K562 (cell line): Measurements from ENCODE around the gene CNPY4. TPM values are rescaled to one million over a fixed set of nuclear protein-coding genes. Genes with fewer than 3 reads are reported as not detected.

Experiments used
- AFF4 ChIP-seq: sonication (generic); formaldehyde crosslinking; IDR thresholded peaks from 2 replicates; pipeline ENCODE4 v1.8.0; 2023; ENCODE audit warnings: mild to moderate bottlenecking, missing genetic modification reagents
- ARID3B ChIP-seq: fragments of 250-450 bp; sonication (Bioruptor Pico); IDR thresholded peaks from 2 replicates; pipeline ENCODE4 v1.4.0; 2020; ENCODE audit warnings: borderline replicate concordance
- CBX5 ChIP-seq: IDR thresholded peaks from 2 replicates; pipeline ENCODE4 v1.6.1; 2014; ENCODE audit warnings: low read depth, borderline replicate concordance
- EGR1 ChIP-seq: fragments of 450-650 bp; conservative IDR thresholded peaks from 2 replicates; pipeline ENCODE4 v1.6.1; 2017; ENCODE audit warnings: mild to moderate bottlenecking
- HNRNPL ChIP-seq: fragments of 200-400 bp; formaldehyde crosslinking; IDR thresholded peaks from 2 replicates; pipeline ENCODE4 v1.6.1; 2017; ENCODE audit warnings: low read depth, mild to moderate bottlenecking, low read length
- KDM2B ChIP-seq: fragments of 250-450 bp; sonication (Bioruptor Pico); IDR thresholded peaks from 2 replicates; pipeline ENCODE4 v1.8.0; 2021; ENCODE audit warnings: mild to moderate bottlenecking, moderate library complexity
- MTA3 ChIP-seq: fragments of 450-650 bp; formaldehyde crosslinking; IDR thresholded peaks from 2 replicates; pipeline ENCODE4 v1.6.1; 2017; ENCODE audit warnings: mild to moderate bottlenecking, borderline replicate concordance
- NCOA6 ChIP-seq: fragments of 450-650 bp; IDR thresholded peaks from 2 replicates; pipeline ENCODE4 v1.6.1; 2017; ENCODE audit warnings: mild to moderate bottlenecking
- NCOR1 ChIP-seq: fragments of 450-650 bp; IDR thresholded peaks from 2 replicates; pipeline ENCODE4 v1.6.1; 2016; ENCODE audit warnings: mild to moderate bottlenecking, moderate library complexity
- SMARCA5 ChIP-seq: fragments of 450-650 bp; IDR thresholded peaks from 2 replicates; pipeline ENCODE4 v1.6.1; 2016
- SNIP1 ChIP-seq: fragments of 450-650 bp; IDR thresholded peaks from 2 replicates; pipeline ENCODE4 v1.7.1; 2017; ENCODE audit warnings: low read depth, mild to moderate bottlenecking
- TEAD1 ChIP-seq, 2 experiments: fragments of 450-650 bp in 1 of 2; sonication (generic) in 1 of 2; formaldehyde crosslinking; IDR thresholded peaks; 2 replicates each; pipeline versions ENCODE4 v1.4.0 to v1.8.0; 2020 to 2022; ENCODE audit warnings: mild to moderate bottlenecking in 2 of 2, missing genetic modification reagents in 1 of 2
- ZBTB43 ChIP-seq: sonication (generic); formaldehyde crosslinking; IDR thresholded peaks from 2 replicates; pipeline ENCODE4 v1.8.0; 2023; ENCODE audit warnings: mild to moderate bottlenecking, missing genetic modification reagents
- ZBTB9 ChIP-seq: fragments of 450-650 bp; formaldehyde crosslinking; IDR thresholded peaks from 2 replicates; pipeline ENCODE4 v1.4.0; 2020; ENCODE audit warnings: mild to moderate bottlenecking, moderate library complexity
- ZNF347 ChIP-seq: fragments of 450-650 bp; formaldehyde crosslinking; IDR thresholded peaks from 2 replicates; pipeline ENCODE4 v1.4.0; 2020; ENCODE audit warnings: low read depth, mild to moderate bottlenecking, moderate library complexity
- ZNF449 ChIP-seq: fragments of 250-450 bp; sonication (Bioruptor Pico); IDR thresholded peaks from 2 replicates; pipeline ENCODE4 v1.8.0; 2022; ENCODE audit warnings: moderate library complexity, mild to moderate bottlenecking, inconsistent platforms
- polyA plus RNA-seq, 8 experiments: library from polyadenylated mRNA; depleted of rRNA in 4 of 8; stranded (reverse) in 5 of 8; unstranded in 3 of 8; fragments of >200 nt; fragmentation: Nextera tagmentation in 2 of 8; fragmentation: Illumina TruSeq in 1 of 8; extraction: Ambion mirVana in 2 of 8; extraction: Trizol in 1 of 8; gene quantifications; 2 replicates each; pipeline versions ENCODE4 v1.2.1 to v1.2.3, GENCODE V29; 2011 to 2014; ENCODE audit warnings: inconsistent platforms in 1 of 8, missing spikeins in 1 of 8
- total RNA-seq, 7 experiments: library from RNA; depleted of rRNA in 6 of 7; stranded (reverse); fragments of >200 nt in 6 of 7; fragmentation: Illumina TruSeq in 2 of 7; extraction: Trizol in 2 of 7; gene quantifications; 2 replicates each; pipeline versions ENCODE4 v1.2.1 to v1.2.3, GENCODE V29; 2011 to 2021; ENCODE audit warnings: low replicate concordance in 1 of 7

Gene CNPY4
- total and polyA plus RNA-seq, 9 of the 15 experiments (the other 6 are each of a cell fraction or from before 2014, with no cell fraction given): 1.9 to 11.2 (median 7.0) TPM

GRCh38 chr7:100157334-100158228 lies 38.1 kb downstream of the CNPY4 start (continued):
- TF ChIP-seq CBX5: no peak
- TF ChIP-seq SNIP1: no peak
- no peak for TF ChIP-seq KDM2B (CRISPR knock-in tag)
- peak; percentile 32; the same call in 1 of the 2 replicates for TF ChIP-seq MTA3
- no peak for TF ChIP-seq ARID3B (CRISPR knock-in tag)
- peak; percentile 69; the same call in 1 of the 2 replicates for TF ChIP-seq SMARCA5
- no peak for TF ChIP-seq ZBTB9 (CRISPR knock-in tag)
- no peak for TF ChIP-seq AFF4
- 0 out of 2 replicates have a peak, but pooled peaks have one; percentile 46 for TF ChIP-seq ZBTB43 (CRISPR knock-in tag)
- TF ChIP-seq NCOA6: no peak
- no peak for TF ChIP-seq ZNF449 (CRISPR knock-in tag)
- TF ChIP-seq TEAD1 (CRISPR knock-in tag; IDR thresholded peaks at IDR 0.05): peak in 1 of 2 experiments; percentile 86; a peak in 1 of 4 replicates
- TF ChIP-seq HNRNPL: no peak
- TF ChIP-seq EGR1: peak; percentile 45; the same call in 1 of the 2 replicates
- TF ChIP-seq ZNF347 (CRISPR knock-in tag): no peak
- peak; percentile 27; the same call in 1 of the 2 replicates for TF ChIP-seq NCOR1
